ENCODE measurements around the gene ABCB6. TPM values are rescaled to one million over a fixed set of nuclear protein-coding genes. Genes with fewer than 3 reads are reported as not detected.
A peak's percentile ranks its signal among the peaks of the same experiment; 100 is the strongest.

ABCB6 gene
- total and polyA plus RNA-seq, 5 donors from 2014 or later, result 1.5 to 6.0 (median 1.7) TPM

GRCh38 chr2:219253753-219254589 is 35.2 kb upstream of the ABCB6 start, which contains the start of gene TUBA4A:
Gene TUBA4A, minus strand, starts transcription at chr2:219253918. Its CDS starts 60 bp downstream, at chr2:219253858.
- H3K27ac ChIP-seq (ENCODE audit: insufficient read depth, low read length, poor library complexity, severe bottlenecking), result peak within 1 kb of the TSS; percentile 93
- peaks cover 0 to 2% (median 0%) of the 10 kb centered on the region in 7 donors for H3K9me3 Mint-ChIP-seq
- H3K36me3 ChIP-seq (ENCODE audit: control insufficient read depth, insufficient read depth, low read length), result peaks cover 30% of the 10 kb centered on the region
- peak within 1 kb of the TSS; percentile 94 for H3K4me3 ChIP-seq (ENCODE audit: low read depth, low read length)
- no peaks in the 10 kb centered on the region for H3K9me3 ChIP-seq (ENCODE audit: control insufficient read depth in 2 of 2, low read length in 2 of 2)
- no peaks in the 10 kb centered on the region for H3K27me3 ChIP-seq (ENCODE audit: control insufficient read depth, insufficient read depth, low read length)
- peaks cover 27% of the 10 kb centered on the region for H3K36me3 Mint-ChIP-seq
- ATAC-seq (ENCODE audit: low read depth in 2 of 2), result peak; percentile 82 to 85
- peaks cover 42% of the 10 kb centered on the region for H3K4me1 ChIP-seq (ENCODE audit: control insufficient read depth, insufficient read depth, low read length, poor library complexity, severe bottlenecking)
- peaks cover 11 to 51% (median 38%) of the 10 kb centered on the region in 4 donors for H3K4me1 Mint-ChIP-seq
- peaks cover 10% of the 10 kb centered on the region for H3K27me3 Mint-ChIP-seq
- H3K4me3 Mint-ChIP-seq, result peak within 1 kb of the TSS; percentile 96 to 100 (median 98)
- peak within 1 kb of the TSS; percentile 87 to 98 (median 97) for H3K27ac Mint-ChIP-seq
- DNase-seq, result peak; percentile 91 to 92 (median 91)

- peaks cover 51% of the 10 kb centered on the region for H3K4me1 ChIP-seq (ENCODE audit: control insufficient read depth, insufficient read depth, low read length, poor library complexity, severe bottlenecking)
- peak within 1 kb of the TSS; percentile 94 for H3K4me3 ChIP-seq (ENCODE audit: low read depth, low read length)
- H3K27ac Mint-ChIP-seq, result peak within 1 kb of the TSS; percentile 87 to 98 (median 97)
- H3K27me3 ChIP-seq (ENCODE audit: control insufficient read depth, insufficient read depth, low read length), result no peaks in the 10 kb centered on the region
- no peaks in the 10 kb centered on the region for H3K9me3 ChIP-seq (ENCODE audit: control insufficient read depth in 2 of 2, low read length in 2 of 2)
- H3K27me3 Mint-ChIP-seq, result peaks cover 10% of the 10 kb centered on the region
- ATAC-seq (ENCODE audit: low read depth in 2 of 2), result peak; percentile 26 to 37
- H3K36me3 Mint-ChIP-seq, result peaks cover 31% of the 10 kb centered on the region
- H3K4me3 Mint-ChIP-seq, result peak within 1 kb of the TSS; percentile 96 to 100 (median 98)
- peak within 1 kb of the TSS; percentile 93 for H3K27ac ChIP-seq (ENCODE audit: insufficient read depth, low read length, poor library complexity, severe bottlenecking)
- DNase-seq, result peak; percentile 37 to 78 (median 51)
- H3K4me1 Mint-ChIP-seq, result peaks cover 11 to 59% (median 44%) of the 10 kb centered on the region in 4 donors
- peaks cover 0 to 2% (median 0%) of the 10 kb centered on the region in 7 donors for H3K9me3 Mint-ChIP-seq
- peaks cover 32% of the 10 kb centered on the region for H3K36me3 ChIP-seq (ENCODE audit: control insufficient read depth, insufficient read depth, low read length)
Observed at GRCh38 chr2:219252900-219253752, 34.4 kb upstream of the ABCB6 start, which contains the start of gene TUBA4B. Gene TUBA4B, plus strand, starts transcription at chr2:219253243. Its CDS starts 165 bp downstream, at chr2:219253408.

- Mint-ChIP-seq H3K4me1 (peaks cover 17 to 65% (median 48%) of the 10 kb centered on the region in 4 donors), H3K27me3 (peaks cover 10% of the 10 kb centered on the region), H3K27ac (peak overlapping the region; percentile 87 to 98 (median 97)), H3K36me3 (peaks cover 37% of the 10 kb centered on the region), H3K9me3 (peaks cover 0 to 2% (median 0%) of the 10 kb centered on the region in 7 donors), H3K4me3 (peak overlapping the region; percentile 96 to 100 (median 98))
- H3K4me1 ChIP-seq (ENCODE audit: control insufficient read depth, insufficient read depth, low read length, poor library complexity, severe bottlenecking), result peaks cover 57% of the 10 kb centered on the region
- peaks cover 32% of the 10 kb centered on the region for H3K36me3 ChIP-seq (ENCODE audit: control insufficient read depth, insufficient read depth, low read length)
- no peak for ATAC-seq (ENCODE audit: low read depth in 2 of 2)
- DNase-seq, result no peak
- peak overlapping the region; percentile 93 for H3K27ac ChIP-seq (ENCODE audit: insufficient read depth, low read length, poor library complexity, severe bottlenecking)
- peak overlapping the region; percentile 92 for H3K4me3 ChIP-seq (ENCODE audit: low read depth, low read length)
- H3K9me3 ChIP-seq (ENCODE audit: control insufficient read depth in 2 of 2, low read length in 2 of 2), result no peaks in the 10 kb centered on the region
- H3K27me3 ChIP-seq (ENCODE audit: control insufficient read depth, insufficient read depth, low read length), result no peaks in the 10 kb centered on the region
Observed at GRCh38 chr2:219252570-219252899, 33.8 kb upstream of the ABCB6 start.

GRCh38 chr2:219252084-219252483 is 33.3 kb upstream of the ABCB6 start:
- Mint-ChIP-seq H3K4me1 (peaks cover 19 to 70% (median 52%) of the 10 kb centered on the region in 4 donors), H3K27me3 (peaks cover 10% of the 10 kb centered on the region), H3K4me3 (peak overlapping the region; percentile 96 to 100 (median 98)), H3K9me3 (peaks cover 0 to 2% (median 0%) of the 10 kb centered on the region in 7 donors), H3K36me3 (peaks cover 37% of the 10 kb centered on the region), H3K27ac (peak overlapping the region; percentile 87 to 98 (median 97))
- Histone ChIP-seq H3K27ac (ENCODE audit: insufficient read depth, low read length, poor library complexity, severe bottlenecking) (peak overlapping the region; percentile 93), H3K4me1 (ENCODE audit: control insufficient read depth, insufficient read depth, low read length, poor library complexity, severe bottlenecking) (peaks cover 61% of the 10 kb centered on the region), H3K4me3 (ENCODE audit: low read depth, low read length) (peak overlapping the region; percentile 92), H3K36me3 (ENCODE audit: control insufficient read depth, insufficient read depth, low read length) (peaks cover 32% of the 10 kb centered on the region), H3K9me3 (ENCODE audit: control insufficient read depth in 2 of 2, low read length in 2 of 2) (no peaks in the 10 kb centered on the region), H3K27me3 (ENCODE audit: control insufficient read depth, insufficient read depth, low read length) (no peaks in the 10 kb centered on the region)
- ATAC-seq (ENCODE audit: low read depth in 2 of 2) (no peak), DNase-seq (peak in 1 of 3 donors; percentile 33)

GRCh38 chr2:219251656-219252055 is 32.9 kb upstream of the ABCB6 start:
- peaks cover 10% of the 10 kb centered on the region for H3K27me3 Mint-ChIP-seq
- peak overlapping the region; percentile 87 to 98 (median 97) for H3K27ac Mint-ChIP-seq
- Histone ChIP-seq H3K27me3 (ENCODE audit: control insufficient read depth, insufficient read depth, low read length) (no peaks in the 10 kb centered on the region), H3K27ac (ENCODE audit: insufficient read depth, low read length, poor library complexity, severe bottlenecking) (peak overlapping the region; percentile 53), H3K9me3 (ENCODE audit: control insufficient read depth in 2 of 2, low read length in 2 of 2) (no peaks in the 10 kb centered on the region), H3K4me3 (ENCODE audit: low read depth, low read length) (peak overlapping the region; percentile 92), H3K4me1 (ENCODE audit: control insufficient read depth, insufficient read depth, low read length, poor library complexity, severe bottlenecking) (peaks cover 65% of the 10 kb centered on the region), H3K36me3 (ENCODE audit: control insufficient read depth, insufficient read depth, low read length) (peaks cover 32% of the 10 kb centered on the region)
- peaks cover 0 to 2% (median 0%) of the 10 kb centered on the region in 7 donors for H3K9me3 Mint-ChIP-seq
- H3K4me3 Mint-ChIP-seq, result peak overlapping the region; percentile 96 to 100 (median 98)
- peaks cover 37% of the 10 kb centered on the region for H3K36me3 Mint-ChIP-seq
- DNase-seq (no peak), ATAC-seq (ENCODE audit: low read depth in 2 of 2) (no peak)
- H3K4me1 Mint-ChIP-seq, result peaks cover 19 to 74% (median 56%) of the 10 kb centered on the region in 4 donors

- H3K4me3 ChIP-seq (ENCODE audit: low read depth, low read length), result peak overlapping the region; percentile 84
- DNase-seq, result peak in 1 of 3 donors; percentile 34
Observed at GRCh38 chr2:219250049-219250781, 31.5 kb upstream of the ABCB6 start.

More at GRCh38 chr2:219250049-219250781, 31.5 kb upstream of the ABCB6 start:
- Mint-ChIP-seq H3K36me3 (peaks cover 37% of the 10 kb centered on the region), H3K4me1 (peaks cover 26 to 77% (median 61%) of the 10 kb centered on the region in 4 donors), H3K27ac (peak overlapping the region; percentile 95 to 98 (median 96)), H3K4me3 (peak overlapping the region; percentile 96 to 100 (median 98)), H3K9me3 (peaks cover 0 to 2% (median 0%) of the 10 kb centered on the region in 7 donors), H3K27me3 (peaks cover 10% of the 10 kb centered on the region)
- H3K4me1 ChIP-seq (ENCODE audit: control insufficient read depth, insufficient read depth, low read length, poor library complexity, severe bottlenecking), result peaks cover 80% of the 10 kb centered on the region
- no peaks in the 10 kb centered on the region for H3K9me3 ChIP-seq (ENCODE audit: control insufficient read depth in 2 of 2, low read length in 2 of 2)
- H3K27ac ChIP-seq (ENCODE audit: insufficient read depth, low read length, poor library complexity, severe bottlenecking), result peak overlapping the region; percentile 94
- no peak for ATAC-seq (ENCODE audit: low read depth in 2 of 2)
- H3K27me3 ChIP-seq (ENCODE audit: control insufficient read depth, insufficient read depth, low read length), result no peaks in the 10 kb centered on the region
- H3K36me3 ChIP-seq (ENCODE audit: control insufficient read depth, insufficient read depth, low read length), result peaks cover 32% of the 10 kb centered on the region

Data from CD4-positive, CD25-positive, alpha-beta regulatory T cell (primary cell).